ENCODE results near the gene OGDH.

- TF ChIP-seq EP300 (IDR thresholded peaks at IDR 0.05) (no peak), CTCF (IDR thresholded peaks at IDR 0.05) (no peak)
These were observed 101.3 kb downstream of the OGDH start for GRCh38 chr7:44707558-44708230.

Data from suprapubic skin (tissue), 3 donors.